Ovary (tissue), 1 donor: ENCODE results near the gene SHISA9.

Experiments used
- EP300 ChIP-seq: sonication (generic); formaldehyde crosslinking; IDR thresholded peaks from one replicate; pipeline ENCODE4 v1.6.1; 2017; ENCODE audit warnings: antibody characterized with exemption
- POLR2A ChIP-seq: fragments of 450-650 bp; IDR thresholded peaks from one replicate; pipeline ENCODE4 v1.6.1; 2017; ENCODE audit warnings: antibody characterized with exemption, mild to moderate bottlenecking, moderate library complexity

DNA sequence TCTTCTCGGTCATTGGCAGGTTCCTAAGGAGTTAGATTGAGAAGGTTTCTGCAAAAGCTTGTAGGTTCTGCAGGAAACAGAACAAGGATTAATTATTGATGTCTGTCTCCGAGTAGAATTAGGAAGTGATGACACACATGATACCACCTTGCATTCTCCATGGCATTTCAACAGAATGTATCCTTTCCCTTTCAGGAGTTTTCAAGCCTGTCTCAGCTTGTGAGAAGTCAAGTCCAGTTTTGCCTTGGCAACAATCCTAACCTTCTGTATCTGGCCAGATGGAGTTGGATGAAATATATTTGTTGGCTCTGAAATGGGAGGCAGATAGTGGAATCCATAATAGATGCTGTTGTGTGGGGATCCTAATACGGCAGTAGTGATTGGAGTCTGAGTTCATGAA lies 235.5 kb downstream of the SHISA9 start:
- TF ChIP-seq POLR2A (no peak), EP300 (no peak)
